ENCODE measurements around the gene KATNB1.
A peak's percentile ranks its signal among the peaks of the same experiment; 100 is the strongest.

Gene KATNB1

DNA sequence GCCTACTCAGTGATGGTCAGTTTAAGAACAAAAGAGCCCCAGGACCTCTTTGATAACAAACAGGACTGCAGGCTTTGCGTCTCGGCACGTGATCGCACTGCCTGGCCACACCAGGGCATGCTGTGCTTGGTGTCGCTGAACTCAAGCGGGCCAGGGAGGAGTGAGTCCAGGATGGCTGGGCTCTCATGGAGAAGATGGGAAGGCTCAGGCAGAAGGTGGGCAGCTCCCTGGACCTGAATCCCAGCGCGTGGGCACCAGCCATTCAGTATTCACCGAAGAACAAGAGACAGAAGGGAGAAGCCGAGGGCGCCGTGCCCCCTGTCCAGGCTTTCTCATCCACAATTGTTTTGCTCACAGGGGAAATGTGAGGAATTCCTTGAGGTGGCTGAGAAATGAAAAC, 11.9 kb downstream of the KATNB1 start:
- DNase-seq, result no peak

DNA sequence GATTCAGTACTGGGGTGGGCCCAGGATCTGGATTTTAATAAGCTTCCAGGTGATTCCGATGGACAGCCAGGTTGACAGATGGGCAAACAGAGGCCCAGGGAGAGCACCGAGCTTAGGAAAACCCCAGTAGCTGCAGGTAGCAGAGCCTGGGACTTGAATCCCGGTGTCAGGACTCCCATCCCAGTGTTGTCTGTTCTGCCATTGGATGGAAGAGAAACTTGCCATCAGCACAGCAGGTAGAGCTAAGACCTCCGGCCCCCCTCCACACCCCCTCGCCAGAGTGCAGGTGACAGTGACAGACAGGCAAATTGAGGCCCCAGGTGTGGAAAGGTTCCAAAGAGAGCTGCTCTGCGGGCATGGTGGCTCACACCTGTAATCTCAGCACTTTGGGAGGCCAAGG, 12.4 kb downstream of the KATNB1 start:
- no peak for DNase-seq

DNA sequence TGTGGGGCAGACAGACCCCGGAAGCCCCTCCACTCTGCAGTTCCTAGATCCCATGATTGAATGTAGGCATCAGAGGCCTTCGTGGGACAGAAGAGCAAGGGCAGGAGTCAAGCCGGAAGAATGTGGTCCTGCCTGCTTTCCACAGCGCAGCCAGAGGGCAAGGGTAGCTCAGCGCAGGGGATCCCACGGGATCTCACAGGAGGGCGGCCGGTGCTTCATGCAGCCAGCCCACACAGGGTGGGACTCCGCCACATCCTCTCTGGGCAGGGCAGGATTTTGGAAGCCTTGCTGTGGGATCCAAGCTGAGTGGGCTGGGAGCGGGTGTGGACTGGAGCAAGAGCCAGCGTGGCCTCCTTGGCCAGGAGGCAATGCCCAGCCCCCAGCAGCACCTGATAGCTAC, 13.0 kb downstream of the KATNB1 start:
- no peak for DNase-seq

DNA sequence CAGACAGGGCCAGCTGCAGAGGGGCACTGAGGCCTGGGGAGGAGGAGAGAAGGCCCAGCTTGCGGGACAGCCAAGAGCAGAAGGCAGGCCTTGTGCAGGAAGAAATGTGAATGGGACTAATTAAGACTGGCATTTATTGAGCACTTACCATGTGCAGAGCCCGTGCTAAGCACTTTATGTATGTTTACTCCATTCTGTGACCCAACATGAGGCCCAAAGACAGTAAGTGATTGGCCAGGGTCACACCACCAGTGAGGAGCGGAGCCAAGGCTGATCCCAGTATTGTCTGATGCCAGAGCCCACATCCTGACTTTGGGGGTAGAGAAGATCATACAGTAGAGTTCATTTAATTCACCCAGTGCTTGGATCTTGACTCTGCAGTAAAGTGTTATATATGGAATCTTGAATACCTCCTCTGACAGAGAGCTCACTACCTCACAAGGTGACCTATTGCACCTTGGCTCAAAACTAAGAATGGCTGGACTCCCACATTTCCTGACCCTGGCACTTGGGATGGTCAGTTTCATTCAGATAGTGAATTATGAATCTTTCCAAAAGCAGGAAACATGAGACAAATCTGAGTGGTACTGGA, 13.6 kb downstream of the KATNB1 start:
- DNase-seq, result no peak

DNA sequence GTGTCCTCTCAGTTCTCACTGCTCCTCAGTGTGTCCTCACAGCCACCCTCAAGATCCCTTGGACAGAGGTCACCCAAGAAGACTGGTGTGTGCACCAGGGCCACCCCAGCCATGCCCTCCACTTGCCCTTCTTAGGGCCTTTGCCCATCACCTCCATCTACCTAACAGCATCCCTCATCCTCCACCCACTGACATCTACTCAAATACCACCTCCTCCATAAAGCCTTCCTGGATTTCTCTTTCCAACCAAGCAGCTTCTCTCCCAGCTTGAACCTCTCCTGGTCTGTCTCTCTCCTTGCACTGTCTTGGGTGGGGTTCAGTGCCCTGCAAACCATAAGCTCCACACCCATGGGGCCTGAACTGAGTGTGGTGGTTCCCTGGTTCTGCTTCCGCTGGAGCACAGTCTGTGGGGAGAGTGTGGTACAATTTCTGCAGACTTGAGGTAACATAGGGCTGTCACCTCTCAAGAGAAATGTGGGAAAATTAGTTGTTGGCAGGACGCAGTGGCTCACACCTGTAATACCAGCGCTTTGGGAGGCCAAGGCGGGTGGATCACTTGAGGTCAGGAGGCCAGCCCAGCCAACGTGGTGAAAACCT, 14.4 kb downstream of the KATNB1 start:
- DNase-seq, result no peak

DNA sequence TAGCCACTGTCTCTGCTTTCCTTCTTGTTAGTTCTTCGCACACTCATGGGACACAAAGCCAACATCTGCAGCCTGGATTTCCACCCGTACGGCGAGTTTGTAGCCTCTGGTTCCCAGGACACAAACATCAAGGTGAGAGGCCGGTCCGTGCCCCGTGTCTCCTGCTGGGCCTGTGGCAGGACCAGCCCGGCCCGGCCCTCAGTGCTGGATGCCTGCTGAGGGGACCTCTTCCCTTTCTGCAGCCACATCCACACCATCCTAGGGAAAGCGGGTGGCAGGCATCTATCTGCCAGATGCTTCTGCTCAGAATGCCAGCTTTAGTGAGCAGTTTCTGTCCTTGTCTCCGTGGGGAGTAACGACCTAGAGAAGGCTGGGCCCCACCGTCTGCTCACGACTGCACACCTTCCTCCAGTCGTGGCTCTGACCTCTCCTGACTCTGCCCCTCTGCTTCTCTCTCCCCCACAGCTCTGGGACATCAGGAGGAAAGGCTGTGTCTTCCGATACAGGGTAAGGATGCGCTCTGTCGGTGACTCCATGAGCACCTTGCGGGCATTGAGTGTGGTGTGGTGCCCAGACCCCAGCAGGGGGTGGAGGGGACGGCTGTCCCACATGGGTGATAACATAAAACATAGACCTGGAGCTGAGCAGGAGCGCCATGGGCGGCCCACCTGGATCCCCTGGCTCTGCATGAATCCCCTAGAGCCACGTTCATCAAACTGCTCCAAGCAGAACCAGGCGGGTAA, 15.4 kb downstream of the KATNB1 start:
- no peak for DNase-seq

DNA sequence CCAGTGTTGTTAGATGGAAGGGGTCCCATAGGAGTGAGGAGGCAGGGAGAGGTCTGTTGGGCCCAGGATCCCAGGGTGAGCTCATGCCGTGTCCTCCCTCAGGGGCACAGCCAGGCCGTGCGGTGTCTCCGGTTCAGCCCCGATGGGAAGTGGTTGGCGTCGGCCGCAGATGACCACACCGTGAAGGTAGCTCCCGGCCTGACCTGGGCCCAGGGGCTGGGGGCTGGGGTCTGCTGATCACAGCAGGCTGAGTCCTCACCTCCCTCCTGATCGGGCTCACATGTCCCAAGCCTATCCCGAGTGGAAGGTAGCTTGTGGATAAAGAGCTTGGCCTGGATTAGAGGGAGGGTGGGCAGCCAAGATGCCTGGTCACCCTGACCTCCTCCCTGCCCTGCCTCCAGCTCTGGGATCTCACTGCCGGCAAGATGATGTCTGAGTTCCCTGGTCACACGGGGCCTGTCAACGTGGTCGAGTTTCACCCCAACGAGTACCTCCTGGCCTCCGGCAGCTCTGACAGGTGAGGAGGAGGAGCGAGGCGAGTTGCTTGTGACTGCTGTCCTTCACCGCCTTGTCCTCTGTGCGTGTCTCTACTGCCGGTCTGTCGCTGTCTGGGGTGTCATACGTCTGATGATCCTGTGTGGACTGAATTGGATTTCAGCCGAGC, 16.1 kb downstream of the KATNB1 start:
- DNase-seq, result no peak

DNA sequence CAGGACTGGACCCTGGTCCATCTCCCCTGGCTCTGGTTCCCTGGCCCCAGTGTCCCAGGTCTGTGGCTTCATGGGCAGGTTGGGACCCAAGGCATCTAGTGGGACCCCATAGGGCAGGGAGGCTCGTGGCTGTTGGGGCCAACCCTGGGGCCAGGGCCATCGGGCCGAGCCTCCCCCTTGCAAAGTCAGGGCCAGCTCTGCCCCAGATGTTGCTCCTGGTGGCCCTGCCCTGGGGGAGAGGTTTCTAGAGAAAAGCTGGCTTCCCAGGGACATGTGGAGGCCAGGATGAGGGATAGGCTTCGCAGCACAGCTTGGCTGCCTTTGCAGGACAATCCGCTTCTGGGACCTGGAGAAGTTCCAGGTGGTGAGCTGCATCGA, 16.6 kb downstream of the KATNB1 start:
- no peak for DNase-seq

DNA sequence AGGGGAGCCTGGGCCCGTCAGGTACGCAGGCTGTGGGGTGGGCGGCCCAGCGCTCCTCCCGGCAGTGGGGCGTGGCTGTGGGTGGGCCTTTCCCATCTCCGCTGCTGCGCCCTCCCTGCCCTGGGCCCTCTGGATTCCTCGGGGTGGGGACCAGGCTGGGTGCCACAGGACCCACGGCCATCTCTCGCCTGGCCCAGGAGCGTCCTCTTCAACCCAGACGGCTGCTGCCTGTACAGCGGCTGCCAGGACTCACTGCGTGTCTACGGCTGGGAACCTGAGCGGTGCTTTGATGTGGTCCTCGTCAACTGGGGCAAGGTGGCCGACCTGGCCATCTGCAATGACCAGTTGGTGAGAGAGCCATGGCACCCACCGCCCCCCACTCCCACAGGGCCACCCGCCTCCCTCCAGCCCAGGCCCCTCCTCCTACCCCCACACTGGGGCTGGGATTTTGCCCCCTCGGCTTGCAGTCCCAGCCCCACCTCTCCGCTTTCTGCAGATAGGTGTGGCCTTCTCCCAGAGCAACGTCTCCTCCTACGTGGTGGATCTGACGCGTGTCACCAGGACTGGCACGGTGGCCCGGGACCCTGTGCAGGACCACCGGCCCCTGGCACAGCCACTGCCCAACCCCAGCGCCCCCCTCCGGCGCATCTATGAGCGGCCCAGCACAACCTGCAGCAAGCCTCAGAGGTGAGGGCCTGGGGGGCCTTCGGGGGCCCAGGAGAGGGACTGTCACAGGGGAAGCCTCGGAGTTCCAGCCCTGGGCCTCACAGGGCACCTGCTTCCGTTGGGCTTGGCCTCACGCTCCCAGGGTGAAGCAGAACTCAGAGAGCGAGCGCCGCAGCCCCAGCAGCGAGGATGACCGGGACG, 17.2 kb downstream of the KATNB1 start:
- no peak for DNase-seq

DNA sequence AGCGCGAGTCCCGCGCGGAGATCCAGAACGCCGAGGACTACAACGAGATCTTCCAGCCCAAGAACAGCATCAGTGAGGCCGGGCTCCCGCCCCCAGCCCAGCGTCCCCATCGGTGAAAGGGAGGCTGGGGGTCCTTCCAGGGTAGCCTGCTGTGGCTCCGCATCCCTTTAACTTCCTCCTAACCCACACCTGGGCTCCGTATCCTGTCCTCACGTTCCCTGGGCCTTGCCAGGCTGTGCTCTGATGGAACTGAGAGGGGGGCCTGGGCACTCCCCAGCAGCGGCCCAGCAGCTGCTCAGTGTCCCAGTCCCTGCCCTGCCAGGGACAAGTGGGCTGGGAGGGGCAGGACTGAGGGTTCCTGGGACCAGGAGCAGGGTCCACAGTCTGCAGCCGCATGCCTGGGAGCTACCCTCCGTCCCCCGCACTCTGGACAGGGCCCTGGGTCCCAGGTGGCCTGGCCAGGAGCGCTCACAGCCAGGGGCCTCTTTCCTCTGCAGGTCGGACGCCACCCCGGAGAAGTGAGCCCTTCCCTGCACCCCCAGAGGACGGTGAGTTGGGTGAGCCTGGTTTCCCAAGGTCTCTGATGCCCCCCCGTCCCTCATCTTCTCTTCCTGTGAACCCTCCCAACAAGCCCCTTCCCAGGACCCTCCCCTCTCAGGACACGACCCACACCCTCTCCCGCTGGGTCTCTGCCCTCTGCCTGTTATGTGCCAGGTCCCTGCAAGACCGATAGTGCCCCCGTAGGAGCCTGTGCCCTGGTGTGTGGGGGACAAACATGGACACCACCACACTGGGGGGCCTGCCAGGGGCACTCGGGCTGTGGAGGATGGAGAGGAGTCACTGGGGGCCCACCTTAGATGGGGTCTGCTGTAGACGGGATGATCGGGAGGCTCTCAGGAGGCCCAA, 18.1 kb downstream of the KATNB1 start:
- no peak for DNase-seq

DNA sequence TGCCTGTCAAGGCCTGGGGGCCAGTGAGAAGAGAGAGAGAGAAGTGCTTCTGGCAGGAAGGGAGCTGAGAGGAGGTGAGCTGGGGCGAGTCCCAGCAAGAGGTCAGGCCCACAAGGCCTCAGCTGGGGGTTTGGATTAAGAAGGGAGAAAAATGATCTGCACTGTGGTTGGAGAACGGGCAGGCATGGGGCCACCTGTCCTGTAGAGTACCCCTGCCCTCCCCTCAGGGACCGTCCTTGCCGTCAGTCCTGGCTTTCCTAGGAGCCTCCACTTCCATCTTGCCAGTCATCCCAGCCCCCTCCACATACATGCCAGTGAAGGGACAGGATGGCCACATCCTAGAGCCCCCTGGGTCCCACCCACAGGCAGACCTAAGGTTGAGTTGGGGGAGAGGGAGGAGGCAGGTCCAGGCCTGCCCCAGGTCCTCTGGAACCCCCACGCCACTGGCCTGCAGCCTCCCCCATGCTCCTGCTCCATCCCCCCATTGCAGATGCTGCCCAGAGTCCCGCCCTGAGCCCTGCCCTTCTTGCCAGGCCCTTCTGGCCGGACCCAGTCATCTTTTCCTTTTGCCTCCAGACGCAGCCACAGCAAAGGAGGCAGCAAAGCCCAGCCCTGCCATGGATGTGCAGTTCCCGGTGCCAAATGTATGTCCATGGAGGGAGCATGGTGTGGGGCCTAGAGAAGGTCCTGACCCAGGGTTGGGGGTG, 18.9 kb downstream of the KATNB1 start:
- DNase-seq, result no peak

DNA sequence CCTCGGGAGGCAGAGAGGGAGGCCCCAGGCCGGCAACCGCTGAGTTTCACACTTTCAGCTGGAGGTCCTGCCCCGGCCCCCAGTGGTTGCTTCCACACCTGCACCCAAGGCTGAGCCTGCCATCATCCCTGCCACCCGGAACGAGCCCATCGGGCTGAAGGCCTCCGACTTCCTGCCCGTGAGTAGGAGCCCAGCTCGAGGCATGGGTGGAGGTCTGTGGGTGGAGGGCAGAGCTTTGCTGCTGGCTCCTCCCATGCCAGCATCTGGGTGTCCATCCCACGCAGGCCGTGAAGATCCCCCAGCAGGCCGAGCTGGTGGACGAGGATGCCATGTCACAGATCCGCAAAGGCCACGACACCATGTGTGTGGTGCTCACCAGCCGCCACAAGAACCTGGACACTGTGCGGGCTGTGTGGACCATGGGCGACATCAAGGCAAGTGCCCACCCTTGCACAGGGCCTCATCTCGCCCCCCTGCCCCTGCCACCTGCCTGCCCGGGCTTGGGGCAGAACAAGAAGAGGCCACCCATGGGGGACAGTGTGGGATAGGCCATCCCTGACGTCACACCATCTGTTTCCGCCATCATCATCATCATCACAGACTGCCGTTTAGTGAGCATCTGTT, 19.6 kb downstream of the KATNB1 start:
- DNase-seq, result no peak

DNA sequence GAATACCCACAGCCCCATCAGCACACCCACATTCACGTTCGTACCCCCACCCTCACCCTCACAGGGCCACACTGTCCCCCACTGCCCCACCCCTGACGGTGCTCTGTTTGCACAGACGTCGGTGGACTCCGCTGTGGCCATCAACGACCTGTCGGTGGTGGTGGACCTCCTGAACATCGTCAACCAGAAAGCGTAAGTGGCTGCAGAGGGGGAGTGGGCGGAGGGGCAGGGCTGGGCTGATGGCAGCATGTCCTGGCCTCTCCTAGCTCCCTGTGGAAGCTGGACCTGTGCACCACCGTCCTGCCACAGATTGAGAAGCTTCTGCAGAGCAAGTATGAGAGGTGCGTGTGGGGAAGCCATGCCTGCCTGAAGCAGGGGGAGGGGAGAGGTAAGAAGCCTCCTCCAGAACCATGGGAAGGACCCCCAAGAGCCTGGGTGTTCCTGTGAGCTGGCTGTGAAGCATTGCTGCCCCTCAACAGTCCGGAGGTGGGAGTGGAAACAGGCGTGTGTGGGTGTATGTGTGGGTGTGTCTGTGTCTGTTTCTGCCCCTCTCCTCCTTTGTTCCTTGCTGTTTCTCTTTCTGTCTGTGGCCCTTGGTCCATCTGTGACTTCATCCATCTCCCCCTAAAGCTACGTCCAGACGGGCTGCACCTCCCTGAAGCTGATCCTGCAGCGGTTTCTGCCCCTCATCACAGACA, 20.3 kb downstream of the KATNB1 start:
- DNase-seq, result no peak

DNA sequence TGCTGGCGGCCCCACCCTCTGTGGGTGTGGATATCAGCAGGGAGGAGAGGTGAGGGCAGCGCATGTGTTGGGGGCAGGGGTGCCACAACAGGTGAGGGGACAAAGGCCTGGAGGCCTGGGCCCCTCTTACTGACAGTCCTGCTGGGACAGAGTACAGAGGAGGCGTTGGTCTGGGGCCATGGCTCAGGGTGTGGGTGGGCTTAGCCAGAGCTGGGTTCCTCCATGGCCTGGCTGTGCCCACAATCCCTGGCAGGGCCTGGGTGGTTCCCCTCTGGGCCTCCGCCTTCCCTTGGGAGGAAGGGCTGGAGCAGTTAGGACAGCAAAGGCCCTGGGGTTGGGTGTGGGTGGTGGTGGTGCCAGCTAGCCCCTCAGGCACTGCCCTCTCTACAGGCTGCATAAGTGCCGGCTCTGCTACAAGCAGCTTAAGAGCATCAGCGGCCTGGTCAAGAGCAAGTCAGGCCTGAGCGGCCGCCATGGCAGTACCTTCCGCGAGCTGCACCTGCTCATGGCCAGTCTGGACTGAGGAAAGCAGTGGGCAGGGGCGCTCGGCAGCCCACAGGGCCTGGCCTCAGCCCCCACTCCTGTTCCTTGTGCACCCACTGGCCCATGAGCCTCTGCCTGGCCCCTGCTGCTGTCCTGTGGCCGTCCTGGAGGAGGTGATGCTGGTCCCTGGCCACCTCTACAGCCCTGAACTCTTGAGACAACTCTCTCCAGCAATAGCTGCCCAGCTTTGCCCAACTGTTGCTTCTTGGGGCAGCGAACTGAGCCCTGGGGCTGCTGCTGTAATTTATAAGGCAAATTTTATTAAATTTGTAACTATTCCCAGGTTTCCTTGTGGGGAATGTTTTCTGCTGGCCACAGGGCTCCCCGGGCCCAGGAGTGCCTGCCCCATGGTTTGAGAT, 21.1 kb downstream of the KATNB1 start:
- DNase-seq, result no peak

DNA sequence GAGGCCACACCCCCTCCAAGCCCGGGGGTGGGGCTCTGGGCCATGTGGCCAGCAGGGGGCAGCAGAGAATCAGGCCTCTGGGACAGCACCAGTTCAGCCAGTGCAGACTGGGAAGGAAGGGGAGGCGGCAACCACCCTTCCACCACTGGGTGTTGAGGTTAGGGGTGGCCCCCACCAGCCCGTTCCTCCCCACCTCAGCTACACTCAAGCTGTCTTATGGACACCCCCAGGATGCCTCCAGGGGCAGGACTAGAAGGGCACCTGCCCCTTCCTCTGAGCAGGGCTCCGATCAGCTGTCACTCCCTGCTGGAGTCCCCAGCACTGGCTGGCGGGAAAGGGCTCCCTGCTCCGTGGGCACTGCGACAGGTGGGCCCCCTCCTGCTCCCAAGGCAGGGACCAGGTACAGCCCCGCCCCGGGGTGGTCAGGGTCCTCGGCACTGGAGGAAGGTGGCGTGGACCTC, 21.8 kb downstream of the KATNB1 start:
- DNase-seq, result peak; percentile 62

DNA sequence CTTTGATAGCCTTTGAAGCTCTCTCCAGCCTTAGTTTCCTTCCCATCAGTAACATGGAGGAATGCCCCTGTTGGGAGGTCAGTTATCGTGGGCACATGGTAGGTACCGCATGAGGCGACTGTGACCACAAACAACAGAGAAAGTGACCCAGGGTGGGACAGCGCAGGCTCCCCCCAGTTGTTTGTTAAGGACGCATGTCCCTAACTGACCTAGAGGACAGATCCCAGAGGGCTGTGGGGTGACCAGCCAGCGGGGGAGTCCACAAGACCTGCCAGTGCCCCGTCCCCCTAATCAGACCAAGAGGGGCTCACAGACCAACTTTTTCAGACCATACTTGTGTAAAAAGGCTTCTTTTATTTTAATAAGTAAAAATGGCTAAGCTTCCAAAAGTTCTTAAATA, 22.3 kb downstream of the KATNB1 start:
- DNase-seq, result no peak

DNA sequence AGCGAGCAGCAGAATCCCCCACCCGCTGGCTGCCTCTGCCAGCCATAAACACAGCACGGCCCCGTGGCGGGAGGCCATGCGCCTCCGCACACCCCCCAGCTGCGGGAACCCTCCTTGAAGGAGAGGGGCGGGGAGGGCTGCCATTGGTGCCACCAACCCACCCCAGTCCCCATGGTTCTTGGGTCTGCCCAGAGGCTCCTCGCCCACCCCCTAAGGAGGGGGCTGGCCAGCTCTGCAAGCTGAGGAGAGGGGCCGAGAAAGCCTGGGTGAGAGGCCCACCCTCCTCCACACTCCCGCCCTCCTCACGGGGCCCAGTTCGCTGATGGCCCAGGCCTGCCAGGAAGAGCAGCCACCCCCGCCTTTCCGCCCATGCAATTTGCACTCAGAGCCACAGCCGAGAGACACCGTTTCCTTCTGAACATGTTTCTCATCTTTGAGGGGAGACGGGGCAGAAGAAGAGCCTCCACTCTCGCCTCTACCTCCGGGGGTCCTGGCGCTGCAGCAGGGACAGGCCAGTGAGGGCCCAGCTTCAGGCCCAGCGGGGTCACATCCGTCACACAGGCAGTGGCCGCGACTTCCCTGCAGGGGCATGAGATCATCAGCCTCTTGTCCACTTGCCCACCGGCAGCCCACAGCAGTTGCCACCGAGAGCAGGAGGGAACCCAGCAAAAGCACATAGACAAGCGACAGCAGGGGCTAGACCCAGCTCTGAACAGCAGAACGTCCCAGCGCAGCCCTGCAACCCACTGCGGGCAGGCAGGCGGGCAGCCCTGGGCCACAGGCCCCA, 23.0 kb downstream of the KATNB1 start:
- no peak for DNase-seq

DNA sequence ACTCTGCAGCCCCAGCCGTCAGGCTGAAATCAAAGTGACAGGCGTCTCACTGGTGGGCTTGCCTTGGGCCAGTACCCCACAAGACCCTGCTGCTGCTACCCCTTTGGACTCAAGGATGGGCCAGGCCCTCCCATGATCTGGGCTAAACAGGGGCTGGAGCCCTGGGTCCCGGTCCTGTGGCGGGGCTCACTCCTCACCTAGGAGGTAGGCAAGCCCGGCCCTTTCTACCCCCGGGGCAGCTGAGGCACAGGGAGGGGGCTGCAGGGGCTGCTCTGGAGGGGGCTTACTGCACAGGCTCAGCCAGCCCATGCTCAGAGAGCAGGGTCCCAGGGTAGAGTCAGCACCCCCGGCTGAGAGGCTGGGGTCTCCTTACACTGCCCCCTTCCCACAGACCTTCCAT, 23.6 kb downstream of the KATNB1 start:
- DNase-seq, result no peak
